Endothelial cell of umbilical vein (primary cell): ENCODE measurements around the gene PGM2L1. TPM values are rescaled to one million over a fixed set of nuclear protein-coding genes. Genes with fewer than 3 reads are reported as not detected.

Experiments
- BruUV-seq: library from RNA; stranded (reverse); fragments of 400-500 nt; replicated peaks from 2 replicates; lab custom pipeline; 2021; lab: Mats Ljungman, UMichigan
- CTCF ChIA-PET: fragments of 300-600, 350-600 bp; sonication (Branson Sonifier 250); formaldehyde crosslinking; loops from one replicate; lab custom pipeline; 2021; ENCODE audit warnings: antibody characterized with exemption, inconsistent platforms; lab: Charles Lee
- POLR2A ChIA-PET: fragments of 300-600, 350-600 bp; sonication (Branson Sonifier 250); formaldehyde crosslinking; loops from one replicate; lab custom pipeline; 2021; ENCODE audit warnings: antibody characterized with exemption, inconsistent platforms; lab: Charles Lee
- DNase-seq: peaks from one replicate; pipeline ENCODE4 v3.0.0-alpha.2; 2011; ENCODE audit warnings: low read depth, low spot score
- FAIRE-seq: peaks from 2 replicates; lab custom pipeline; 2011; peaks lifted over from hg19 to GRCh38; lab: Jason Lieb, UNC
- H2AFZ ChIP-seq: 2 replicates; pipeline ENCODE4 v1.6.0; 2012; ENCODE audit warnings: low read depth, low read length, control low read depth, inconsistent platforms
- H3K27ac ChIP-seq: 2 replicates; pipeline ENCODE4 v1.5.1; 2011; ENCODE audit warnings: low read depth, mild to moderate bottlenecking, control low read depth, low read length, moderate library complexity; ENCODE audit not compliant: insufficient read depth
- H3K27me3 ChIP-seq, 2 experiments: 2 replicates each; pipeline versions ENCODE4 v1.6.0 to v1.6.1; 2011; ENCODE audit warnings: low read length in 2 of 2, mixed read lengths in 1 of 2; ENCODE audit not compliant: control insufficient read depth in 2 of 2, insufficient read depth in 2 of 2
- H3K36me3 ChIP-seq, 2 experiments: 2 replicates in 1 of 2; 3 replicates in 1 of 2; pipeline ENCODE4 v1.5.1; 2011; ENCODE audit warnings: low read length in 2 of 2, mild to moderate bottlenecking in 1 of 2, moderate library complexity in 1 of 2; ENCODE audit not compliant: control insufficient read depth in 2 of 2, insufficient read depth in 2 of 2; ENCODE audit errors: extremely low read depth in 1 of 2
- H3K4me1 ChIP-seq: 3 replicates; pipeline ENCODE4 v1.5.1; 2011; ENCODE audit warnings: mild to moderate bottlenecking, low read length; ENCODE audit not compliant: control insufficient read depth, insufficient read depth; ENCODE audit errors: extremely low read depth
- H3K4me2 ChIP-seq: 2 replicates; pipeline ENCODE4 v1.6.1; 2011; ENCODE audit warnings: low read length, control low read depth, mixed read lengths; ENCODE audit not compliant: insufficient read depth
- H3K4me3 ChIP-seq, 3 experiments: fragments of 200-600 bp in 1 of 3; sonication (generic), shearing (Covaris generic) in 1 of 3; replicated peaks in 1 of 3; 2 replicates each; pipeline ENCODE4 v1.5.1; 2011 to 2016; ENCODE audit warnings: control low read depth in 3 of 3, low read length in 3 of 3, mild to moderate bottlenecking in 2 of 3, inconsistent platforms in 1 of 3, low read depth in 1 of 3, moderate library complexity in 1 of 3; ENCODE audit not compliant: insufficient read depth in 1 of 3
- H3K79me2 ChIP-seq: 2 replicates; pipeline ENCODE4 v1.6.0; 2012; ENCODE audit warnings: low read length, inconsistent platforms; ENCODE audit not compliant: control insufficient read depth, insufficient read depth
- H3K9ac ChIP-seq: replicated peaks from 2 replicates; pipeline ENCODE3; 2011; ENCODE audit warnings: low read length, control low read depth; ENCODE audit not compliant: insufficient read depth; ENCODE audit errors: extremely low read depth
- H3K9me1 ChIP-seq: replicated peaks from 3 replicates; pipeline ENCODE4 v1.6.0; 2011; ENCODE audit warnings: mild to moderate bottlenecking, low read length; ENCODE audit not compliant: control insufficient read depth, insufficient read depth; ENCODE audit errors: extremely low read depth
- H3K9me3 ChIP-seq: replicated peaks from 2 replicates; pipeline ENCODE4 v1.5.1; 2012; ENCODE audit warnings: low read length, inconsistent platforms; ENCODE audit not compliant: control insufficient read depth, insufficient read depth
- H4K20me1 ChIP-seq: replicated peaks from 2 replicates; pipeline ENCODE3; 2011; ENCODE audit warnings: mild to moderate bottlenecking, low read length; ENCODE audit not compliant: control insufficient read depth, insufficient read depth; ENCODE audit errors: extremely low read depth
- EZH2 ChIP-seq: IDR thresholded peaks from 2 replicates; pipeline ENCODE4 v1.6.1; 2012; ENCODE audit warnings: borderline replicate concordance, low read depth, mild to moderate bottlenecking, moderate library complexity, low read length, inconsistent platforms; ENCODE audit not compliant: severe bottlenecking
- FOS ChIP-seq: IDR thresholded peaks from 2 replicates; pipeline ENCODE4 v1.6.1; 2011; ENCODE audit warnings: mild to moderate bottlenecking, low read length, moderate library complexity, borderline replicate concordance; ENCODE audit not compliant: insufficient read depth
- GATA2 ChIP-seq: IDR thresholded peaks from 2 replicates; pipeline ENCODE4 v1.7.0; 2011; ENCODE audit warnings: low read depth, mild to moderate bottlenecking, moderate library complexity, mixed read lengths, low read length; ENCODE audit not compliant: insufficient read length, insufficient read depth
- JUN ChIP-seq: IDR thresholded peaks from 2 replicates; pipeline ENCODE4 v1.6.1; 2011; ENCODE audit warnings: borderline replicate concordance, low read depth; ENCODE audit not compliant: insufficient read length, insufficient read depth
- MYC ChIP-seq: IDR thresholded peaks from one replicate; pipeline ENCODE4 v1.6.1; 2011; ENCODE audit warnings: mild to moderate bottlenecking, low read depth, low read length
- POLR2A ChIP-seq: IDR thresholded peaks from 2 replicates; pipeline ENCODE4 v1.6.1; 2012; ENCODE audit warnings: low read depth, mild to moderate bottlenecking, control low read depth, low read length
- POLR2AphosphoS5 ChIP-seq: IDR thresholded peaks from 2 replicates; pipeline ENCODE4 v1.6.1; 2012; ENCODE audit warnings: low read depth, mild to moderate bottlenecking, control low read depth, low read length, moderate library complexity; ENCODE audit not compliant: insufficient read depth
- dilution Hi-C: fragments of 300-500 bp; cut with MboI; formaldehyde crosslinking; loops from one replicate; pipeline ENCODE4 v1.15.0; 2019; ENCODE audit warnings: low sequenced_read_pairs; ENCODE audit not compliant: extremely low pct_ligation_motif_present
- intact Hi-C: fragments of 100-400 bp; cut with micrococcal nuclease; formaldehyde crosslinking; loops from one replicate; pipeline ENCODE4 v1.10.0; 2022
- polyA plus RNA-seq, 4 experiments: library from polyadenylated mRNA; depleted of rRNA in 3 of 4; stranded (reverse) in 3 of 4; unstranded in 1 of 4; fragments of >200 nt; gene quantifications; 2 replicates each; pipeline versions ENCODE4 v1.2.1 to v1.2.3, GENCODE V29; 2011 to 2012; ENCODE audit warnings: missing spikeins in 1 of 4
- total RNA-seq: library from RNA; stranded (reverse); gene quantifications from 2 replicates; pipeline ENCODE4 v1.2.3, GENCODE V29; 2021
- TF ChIP-seq, protein P1 (sequence below): IDR thresholded peaks from 2 replicates; pipeline ENCODE4 v1.6.1; 2011; ENCODE audit not compliant: insufficient read depth, insufficient read length
- TF ChIP-seq, protein P2 (sequence below), 2 donors: IDR thresholded peaks; 1 replicate in 1 of 2; 2 replicates in 1 of 2; pipeline ENCODE4 v1.5.1; 2011; ENCODE audit warnings: low read length in 2 of 2, mild to moderate bottlenecking in 2 of 2, moderate library complexity in 2 of 2, control low read depth in 1 of 2, inconsistent platforms in 1 of 2, low read depth in 1 of 2; ENCODE audit not compliant: insufficient read depth in 1 of 2; ENCODE audit errors: extremely low read depth in 1 of 2

The PGM2L1 gene
- total and polyA plus RNA-seq, 2 donors (not counting 3 experiments of a cell fraction or from before 2014, with no cell fraction given), result 7.9 to 31.4 TPM

DNA sequence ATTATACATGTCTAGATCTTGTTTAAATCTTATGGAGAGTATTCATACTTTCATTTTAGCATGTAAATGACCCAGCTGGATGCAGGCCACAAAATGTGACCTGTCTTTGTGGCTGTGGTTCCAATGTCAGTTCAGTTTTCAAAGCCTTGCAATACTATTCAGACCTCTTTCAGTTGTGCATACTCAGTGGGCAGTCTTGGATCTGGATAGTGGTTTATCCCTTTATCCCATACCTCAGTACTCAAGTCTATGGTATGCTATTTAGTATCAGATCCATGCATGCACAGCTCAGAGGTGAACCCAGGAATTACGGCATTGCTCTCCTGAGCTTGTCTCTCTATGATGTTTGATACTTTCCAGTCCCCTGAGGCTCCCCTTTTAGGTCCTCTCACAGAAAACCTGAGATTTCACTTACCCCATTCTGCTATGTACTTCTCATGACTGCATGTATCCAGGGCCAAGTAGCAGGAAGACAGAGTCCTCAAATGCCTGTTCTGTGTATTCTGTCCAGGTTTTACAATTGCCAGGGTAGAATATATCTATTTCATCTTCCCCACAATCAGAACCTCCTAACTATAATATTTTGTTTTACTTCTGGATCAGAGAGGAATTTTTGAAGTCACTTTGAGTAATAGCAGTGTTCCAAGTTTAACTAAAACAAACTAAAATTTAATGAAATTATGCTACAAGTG lies 79.8 kb downstream of the PGM2L1 start:
- ChIA-PET POLR2A (interaction anchor here (1.3 kb wide), 1 partner anchor 11 kb away, joined by 3 read pairs; no protein-coding TSS in a partner anchor), CTCF (interaction anchor here (0.9 to 4.9 kb wide), 8 partner anchors 9 to 135 kb away, joined by 3 to 136 read pairs (median 6); no protein-coding TSS in a partner anchor)
- intact Hi-C loops (loop anchor here (2.0 kb wide), 1 partner anchor 30 kb away; no protein-coding TSS in a partner anchor), dilution Hi-C loops (no loop called here)
- peak; percentile 66 for DNase-seq
- H3K27me3 ChIP-seq, result no peaks in the 10 kb centered on the region
- no peak overlapping the region for H2AFZ ChIP-seq
- H3K4me3 ChIP-seq, result no peak overlapping the region
- no peaks in the 10 kb centered on the region for H3K79me2 ChIP-seq
- H3K9me1 ChIP-seq, result no peaks in the 10 kb centered on the region
- no peak for TF ChIP-seq POLR2AphosphoS5
- no peak for TF ChIP-seq FOS
- TF ChIP-seq, protein P1, sequence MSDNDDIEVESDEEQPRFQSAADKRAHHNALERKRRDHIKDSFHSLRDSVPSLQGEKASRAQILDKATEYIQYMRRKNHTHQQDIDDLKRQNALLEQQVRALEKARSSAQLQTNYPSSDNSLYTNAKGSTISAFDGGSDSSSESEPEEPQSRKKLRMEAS, result no peak
- TF ChIP-seq POLR2A, result no peak
- TF ChIP-seq, protein P2, sequence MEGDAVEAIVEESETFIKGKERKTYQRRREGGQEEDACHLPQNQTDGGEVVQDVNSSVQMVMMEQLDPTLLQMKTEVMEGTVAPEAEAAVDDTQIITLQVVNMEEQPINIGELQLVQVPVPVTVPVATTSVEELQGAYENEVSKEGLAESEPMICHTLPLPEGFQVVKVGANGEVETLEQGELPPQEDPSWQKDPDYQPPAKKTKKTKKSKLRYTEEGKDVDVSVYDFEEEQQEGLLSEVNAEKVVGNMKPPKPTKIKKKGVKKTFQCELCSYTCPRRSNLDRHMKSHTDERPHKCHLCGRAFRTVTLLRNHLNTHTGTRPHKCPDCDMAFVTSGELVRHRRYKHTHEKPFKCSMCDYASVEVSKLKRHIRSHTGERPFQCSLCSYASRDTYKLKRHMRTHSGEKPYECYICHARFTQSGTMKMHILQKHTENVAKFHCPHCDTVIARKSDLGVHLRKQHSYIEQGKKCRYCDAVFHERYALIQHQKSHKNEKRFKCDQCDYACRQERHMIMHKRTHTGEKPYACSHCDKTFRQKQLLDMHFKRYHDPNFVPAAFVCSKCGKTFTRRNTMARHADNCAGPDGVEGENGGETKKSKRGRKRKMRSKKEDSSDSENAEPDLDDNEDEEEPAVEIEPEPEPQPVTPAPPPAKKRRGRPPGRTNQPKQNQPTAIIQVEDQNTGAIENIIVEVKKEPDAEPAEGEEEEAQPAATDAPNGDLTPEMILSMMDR (IDR thresholded peaks at IDR 0.05; ENCODE audit: extremely low read depth in 1 of 2, insufficient read depth in 1 of 2, low read depth in 1 of 2, low read length in 2 of 2), result no peak
- TF ChIP-seq GATA2, result no peak
- no peak for TF ChIP-seq EZH2
- TF ChIP-seq JUN, result no peak
- TF ChIP-seq MYC, result no peak
- H4K20me1 ChIP-seq, result no peaks in the 10 kb centered on the region
- H3K9ac ChIP-seq, result peak overlapping the region; percentile 74
- H3K4me1 ChIP-seq, result peaks cover 47% of the 10 kb centered on the region
- no TSS peak for BruUV-seq
- peak overlapping the region; percentile 10 for H3K4me2 ChIP-seq
- H3K9me3 ChIP-seq, result no peaks in the 10 kb centered on the region
- peak overlapping the region; percentile 94 for H3K27ac ChIP-seq
- no peaks in the 10 kb centered on the region for H3K36me3 ChIP-seq
- peak; percentile 55 for FAIRE-seq
